IPS DF 4.7 (cell line): ENCODE results near the gene NOTCH1.

Source experiments
- DNase-seq: peaks from one replicate; pipeline ENCODE4 v3.0.0-alpha.2; 2013; ENCODE audit warnings: low spot score; ENCODE audit errors: extremely low read depth

The NOTCH1 gene

DNA sequence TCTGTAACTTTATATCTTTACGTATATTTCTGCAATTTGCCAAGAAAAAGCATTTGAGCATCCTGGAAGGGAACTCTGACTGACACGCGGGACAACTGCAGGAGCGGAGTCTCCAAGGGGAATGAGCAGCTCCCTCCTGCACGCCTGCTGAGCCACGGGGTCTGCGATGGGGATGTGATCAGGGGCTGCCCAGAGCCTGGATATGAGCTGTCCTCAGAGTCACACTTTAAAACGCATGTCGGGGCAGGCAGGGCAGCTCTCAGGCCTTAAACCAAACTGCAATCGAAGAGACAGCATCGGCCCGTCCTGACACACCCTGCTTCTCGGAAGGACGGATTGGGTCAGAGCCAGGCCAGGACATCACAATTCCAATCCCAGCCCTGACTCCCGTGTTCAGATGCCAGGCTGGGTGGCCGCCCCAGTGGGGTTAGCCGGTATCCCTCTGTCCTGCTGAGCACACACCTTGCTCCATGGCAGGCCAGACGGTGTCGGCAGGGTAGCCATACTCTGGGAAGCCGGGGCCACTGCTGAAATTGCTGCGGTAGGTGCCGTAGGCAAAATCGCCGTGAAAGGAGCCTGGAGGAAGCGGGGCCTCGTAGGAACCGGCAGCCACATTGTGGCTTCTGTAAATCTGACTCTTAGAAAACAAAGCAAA is 80.2 kb downstream of the NOTCH1 start:
- DNase-seq, result no peak

DNA sequence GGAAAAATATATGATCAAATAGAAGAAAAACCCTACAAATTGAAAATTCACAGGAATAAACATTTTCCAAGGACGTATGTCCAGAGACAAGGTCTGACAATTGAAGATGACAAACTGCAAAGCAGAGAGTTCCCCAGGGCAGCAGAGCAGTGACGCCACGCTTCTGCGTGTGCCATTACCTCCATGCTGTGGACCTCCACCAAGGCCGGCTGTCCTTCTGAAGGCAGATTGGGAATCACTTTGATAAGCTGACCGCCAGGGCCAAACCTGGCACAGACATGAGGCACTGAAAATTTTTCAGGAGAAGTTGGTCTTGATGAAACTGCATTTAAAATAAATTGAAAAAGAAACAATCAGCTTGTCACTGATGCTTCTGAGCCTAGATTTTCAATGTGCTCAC is 81.6 kb downstream of the NOTCH1 start:
- DNase-seq, result no peak

GRCh38 chr9:136463578-136463977 is 82.3 kb downstream of the NOTCH1 start:
- no peak for DNase-seq

DNA sequence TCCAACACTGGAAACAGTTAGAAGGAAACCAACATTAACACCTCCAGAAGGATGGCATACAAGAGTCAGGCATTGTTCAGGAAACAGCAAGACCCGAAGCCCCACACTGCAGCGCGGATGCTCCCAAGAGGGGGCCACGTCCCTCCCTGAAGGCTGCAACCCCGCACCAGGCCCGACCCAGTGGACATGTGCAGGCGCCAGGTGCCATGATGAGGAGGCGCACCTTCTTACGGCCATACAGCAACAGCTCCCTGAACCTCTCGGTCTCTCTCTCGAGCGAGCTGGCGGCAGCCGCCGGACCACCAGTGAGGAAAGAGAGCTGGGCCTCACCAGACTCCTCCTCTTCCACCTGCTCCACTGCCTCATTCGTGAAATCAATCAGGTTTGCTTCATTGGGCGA is 83.2 kb downstream of the NOTCH1 start:
- no peak for DNase-seq

- DNase-seq, result no peak
Measured at GRCh38 chr9:136460772-136461325, 85.0 kb downstream of the NOTCH1 start.

DNA sequence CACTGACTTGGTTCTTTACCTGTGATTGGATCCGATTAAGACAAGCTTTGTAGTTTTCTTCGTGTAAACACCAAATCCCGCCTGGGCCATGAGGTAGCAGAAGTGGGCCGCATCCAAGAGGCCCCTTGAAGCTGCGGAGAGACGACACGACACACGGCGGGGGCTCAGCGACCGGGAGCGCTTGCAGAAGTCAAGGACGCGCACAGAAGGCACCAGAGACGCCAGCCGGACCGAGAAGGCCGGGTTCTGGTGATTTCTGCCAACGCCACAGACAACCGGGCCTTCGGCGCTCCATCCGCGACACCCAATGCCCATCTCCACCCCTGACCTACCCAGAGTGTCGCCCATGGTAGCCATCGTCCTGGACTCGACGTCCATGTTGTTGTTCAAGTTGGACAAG is 86.4 kb downstream of the NOTCH1 start:
- DNase-seq, result no peak

GRCh38 chr9:136457326-136457725 is 88.5 kb downstream of the NOTCH1 start:
- no peak for DNase-seq

- DNase-seq, result no peak
Measured at GRCh38 chr9:136456258-136456657, 89.6 kb downstream of the NOTCH1 start.

DNA sequence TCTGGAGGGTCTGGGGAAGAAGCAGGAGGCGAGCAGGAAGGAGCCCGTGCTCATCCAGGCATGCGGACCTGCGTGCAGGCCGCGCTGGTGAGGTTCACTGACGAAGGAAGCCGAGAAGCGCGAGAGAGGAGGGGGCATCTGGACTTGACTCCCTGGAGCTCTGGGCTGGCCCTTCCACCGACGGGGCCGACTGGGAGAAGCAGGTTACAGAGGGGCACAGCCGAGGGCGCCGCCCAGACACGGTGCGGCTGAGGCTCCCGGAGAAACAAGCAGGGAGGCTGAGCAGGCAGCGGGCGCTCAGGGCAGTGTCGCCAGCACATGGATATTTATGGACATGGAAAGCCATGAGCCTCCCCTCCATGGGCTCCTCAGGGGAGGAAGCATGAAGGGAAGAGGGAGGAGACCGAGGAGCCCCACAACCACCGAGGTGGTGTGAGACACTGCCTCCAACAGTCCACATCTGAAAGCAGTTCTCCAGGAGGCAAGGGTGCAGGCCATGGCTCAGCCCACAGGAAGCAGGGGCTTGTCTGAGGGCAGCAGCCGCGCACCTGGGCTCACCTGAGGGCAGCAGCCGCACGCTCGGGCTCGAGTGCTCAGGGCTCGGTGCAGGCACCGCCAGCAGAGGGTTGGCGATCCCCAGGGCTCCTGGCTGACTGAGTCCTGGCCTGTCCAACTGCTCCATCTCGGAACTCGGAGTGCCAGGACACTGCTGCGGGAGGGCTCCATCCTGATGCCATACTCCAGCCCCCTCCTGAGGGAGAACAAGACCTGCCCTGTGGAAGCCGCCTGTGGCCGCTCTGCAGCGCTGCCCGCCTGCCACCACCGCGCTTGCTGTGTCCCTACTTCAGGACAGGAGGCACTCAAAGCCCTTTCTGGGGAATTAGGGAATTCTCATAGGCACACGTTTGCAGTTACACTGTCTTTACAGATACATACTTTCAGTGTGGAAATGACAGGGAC is 90.5 kb downstream of the NOTCH1 start:
- no peak for DNase-seq

DNA sequence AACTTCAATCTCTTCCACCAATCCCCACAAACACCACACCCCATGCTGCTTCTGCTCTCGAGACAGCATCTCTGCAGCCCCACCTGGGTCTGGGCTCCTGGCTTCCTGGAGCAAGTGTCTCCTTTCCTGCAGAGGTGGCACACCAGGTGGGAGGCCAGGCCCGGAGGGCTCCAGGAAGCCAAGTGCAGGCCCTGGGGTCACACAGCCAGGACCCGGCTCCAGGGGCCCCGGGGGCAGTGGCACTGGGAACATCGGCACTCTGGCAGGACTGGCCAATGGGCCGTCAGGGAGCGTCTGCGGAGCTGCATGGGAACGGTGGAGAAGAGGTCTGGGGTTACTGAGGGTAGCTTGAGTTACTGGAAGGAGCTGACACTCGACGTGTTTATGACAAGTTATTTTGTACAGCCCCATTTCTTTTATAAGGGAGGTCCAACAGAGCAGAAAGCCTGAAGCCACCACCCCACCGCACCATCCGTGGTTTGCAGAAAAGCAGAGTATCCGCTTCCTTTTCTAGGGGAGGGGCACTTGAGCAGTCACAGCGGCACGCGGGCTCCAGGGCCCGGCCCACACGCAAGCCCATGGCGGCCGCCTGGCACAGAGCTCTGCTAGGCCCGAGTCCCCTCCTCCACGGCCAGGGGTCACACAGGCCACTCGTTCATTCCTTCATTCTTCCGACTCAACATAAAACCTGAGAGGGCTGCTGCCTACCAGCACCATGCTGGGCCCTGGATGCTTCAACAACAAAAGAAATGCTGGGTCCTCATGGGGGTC is 91.6 kb downstream of the NOTCH1 start:
- no peak for DNase-seq

- no peak for DNase-seq
Measured at GRCh38 chr9:136453326-136453725, 92.5 kb downstream of the NOTCH1 start.

DNA sequence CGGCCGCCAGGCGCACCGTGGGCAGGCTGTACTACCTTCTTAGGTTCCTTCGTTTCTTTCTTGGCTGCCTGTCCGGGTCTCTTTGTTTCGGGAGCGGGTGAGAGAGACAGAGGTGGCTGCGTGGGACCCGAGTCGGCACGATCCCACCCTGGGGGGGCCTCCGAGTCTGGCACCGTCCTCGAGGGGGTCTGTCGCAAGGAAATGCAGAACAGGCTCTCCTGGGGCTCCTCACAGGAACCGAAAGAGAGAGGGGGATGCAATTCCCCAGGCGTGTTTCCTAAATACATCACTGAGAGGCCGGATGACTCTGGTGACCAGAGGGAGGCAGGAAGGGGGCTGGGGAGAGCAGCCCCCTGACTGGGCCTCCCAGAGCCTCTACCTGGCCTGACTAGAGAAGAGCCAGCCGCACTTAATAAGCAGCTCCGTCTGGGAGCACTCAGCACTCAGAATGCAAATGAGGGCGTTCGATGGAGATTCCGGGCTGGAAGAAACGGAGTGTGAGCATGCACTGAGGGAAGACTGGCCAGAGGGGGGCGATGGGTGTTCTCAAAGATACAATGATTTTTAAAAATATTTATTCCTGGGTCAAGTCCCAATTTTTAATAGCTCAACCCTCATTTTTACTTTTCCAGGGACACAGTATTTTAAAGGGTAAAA is 94.5 kb downstream of the NOTCH1 start:
- DNase-seq, result no peak

- DNase-seq, result no peak
Measured at GRCh38 chr9:136448655-136449054, 97.2 kb downstream of the NOTCH1 start.

DNA sequence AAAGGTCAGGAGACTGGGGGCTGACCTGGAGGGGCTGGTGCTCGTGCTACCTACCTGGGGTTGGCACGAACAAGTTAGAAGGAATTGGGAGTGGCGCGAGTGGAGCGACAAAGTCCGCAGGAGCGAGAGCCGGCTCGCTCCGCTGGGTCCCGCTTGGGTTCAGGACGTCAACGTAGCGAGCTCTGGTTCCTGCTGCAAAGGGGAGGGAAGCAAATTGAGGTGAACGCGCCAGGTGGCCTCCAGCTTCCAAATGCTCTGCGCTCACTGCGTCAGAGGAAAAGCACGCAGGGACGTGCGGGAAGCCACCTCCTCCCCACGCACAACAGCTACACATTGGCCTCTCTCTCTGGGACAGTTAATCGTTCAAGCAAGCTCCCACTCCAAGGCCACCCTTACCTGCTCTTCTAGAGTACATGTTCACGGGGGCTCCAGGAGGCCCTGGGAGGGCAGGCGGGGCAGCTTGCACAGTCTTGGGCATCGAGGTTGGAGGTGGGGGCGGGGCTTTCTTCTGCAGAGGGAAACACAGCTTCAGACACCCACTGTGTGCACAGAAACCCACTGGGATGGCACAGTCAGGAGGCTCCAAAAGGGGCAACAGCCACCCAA is 98.6 kb downstream of the NOTCH1 start:
- DNase-seq, result no peak

- no peak for DNase-seq
Measured at GRCh38 chr9:136445799-136446198, 100.0 kb downstream of the NOTCH1 start.
